Umbilical cord (tissue), 2 donors: ENCODE results near the gene WIPF2. TPM values are rescaled to one million over a fixed set of nuclear protein-coding genes. Genes with fewer than 3 reads are reported as not detected.

Source experiments
- DNase-seq: peaks from one replicate; pipeline ENCODE4 v3.0.0-alpha.2; 2015; ENCODE audit warnings: low spot score
- total RNA-seq: library from RNA; depleted of rRNA; stranded (reverse); fragments of >200 nt; gene quantifications from one replicate; pipeline ENCODE4 v1.2.3, GENCODE V29; 2014; ENCODE audit warnings: low replicate concordance; ENCODE audit not compliant: insufficient read depth

WIPF2 gene
- total RNA-seq, 1 donor from 2014 or later: 7.0 TPM

- no peak for DNase-seq
Observed at GRCh38 chr17:40313668-40314583, 94.8 kb downstream of the WIPF2 start.

- DNase-seq: peak; percentile 71
Observed at GRCh38 chr17:40314584-40314956, 95.5 kb downstream of the WIPF2 start.

GRCh38 chr17:40315206-40315605 lies 96.1 kb downstream of the WIPF2 start:
- DNase-seq: no peak

GRCh38 chr17:40315678-40316570 lies 96.8 kb downstream of the WIPF2 start:
- DNase-seq: peak; percentile 74

- DNase-seq: peak; percentile 90
Observed at GRCh38 chr17:40316571-40317344, 97.7 kb downstream of the WIPF2 start.

- DNase-seq: peak; percentile 83
Observed at GRCh38 chr17:40317345-40317873, 98.3 kb downstream of the WIPF2 start.

GRCh38 chr17:40317880-40318829 lies 99.1 kb downstream of the WIPF2 start:
- peak; percentile 99 for DNase-seq

- DNase-seq: no peak
Observed at GRCh38 chr17:40318830-40319391, 99.8 kb downstream of the WIPF2 start.

GRCh38 chr17:40319651-40320540 lies 100.8 kb downstream of the WIPF2 start:
- no peak for DNase-seq

GRCh38 chr17:40320756-40321523 lies 101.8 kb downstream of the WIPF2 start:
- DNase-seq: peak; percentile 83

GRCh38 chr17:40321524-40321929 lies 102.4 kb downstream of the WIPF2 start:
- DNase-seq: no peak

- peak; percentile 23 for DNase-seq
Observed at GRCh38 chr17:40321961-40322357, 102.9 kb downstream of the WIPF2 start.

- peak; percentile 83 for DNase-seq
Observed at GRCh38 chr17:40322358-40323315, 103.5 kb downstream of the WIPF2 start.

GRCh38 chr17:40323391-40324381 lies 104.6 kb downstream of the WIPF2 start:
- peak; percentile 80 for DNase-seq
